GM19351 (cell line): Measurements from ENCODE around the gene PCMTD2.
"Not testable (repeated sequence)": the region's sequence is repeated elsewhere in the genome, so short reads cannot be mapped to it uniquely, and the experiment has no call there.

ENCODE experiments used
- ATAC-seq: cut with Tn5 transposase; IDR thresholded peaks from one replicate; pipeline ENCODE4 v1.9.1; 2021; ENCODE audit warnings: mild to moderate bottlenecking, moderate library complexity; ENCODE audit not compliant: unreplicated experiment

Gene PCMTD2

DNA sequence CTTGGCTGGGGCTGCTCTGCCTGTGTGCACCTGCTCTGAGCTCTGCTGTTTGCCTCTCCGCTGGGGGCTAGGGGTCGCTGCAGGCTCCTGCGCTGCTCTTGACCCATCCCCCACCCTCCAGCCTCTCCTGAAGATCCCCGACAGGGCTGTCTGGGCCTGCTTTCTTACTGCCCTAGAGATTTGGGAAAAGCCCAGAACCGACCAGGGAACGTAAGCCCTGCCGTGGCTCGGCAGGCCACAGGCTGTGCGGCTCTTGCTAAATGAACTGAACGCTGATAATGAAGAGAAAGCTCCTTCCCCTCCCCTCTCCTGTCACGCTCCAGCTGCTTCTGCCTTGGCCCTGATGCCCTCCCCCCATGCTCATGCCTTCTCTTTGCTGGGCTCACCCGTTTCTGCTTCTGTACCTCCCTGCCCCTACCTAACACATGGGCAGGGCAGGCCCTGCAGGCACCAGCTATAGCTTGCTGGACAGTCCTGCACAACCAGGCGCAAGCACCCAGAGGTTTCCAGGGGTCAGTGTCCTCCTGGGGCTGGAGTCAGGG, 32.0 kb upstream of the PCMTD2 start:
- no peak for ATAC-seq

- ATAC-seq = no peak
Measured at GRCh38 chr20:64224351-64225170, 31.0 kb upstream of the PCMTD2 start.

DNA sequence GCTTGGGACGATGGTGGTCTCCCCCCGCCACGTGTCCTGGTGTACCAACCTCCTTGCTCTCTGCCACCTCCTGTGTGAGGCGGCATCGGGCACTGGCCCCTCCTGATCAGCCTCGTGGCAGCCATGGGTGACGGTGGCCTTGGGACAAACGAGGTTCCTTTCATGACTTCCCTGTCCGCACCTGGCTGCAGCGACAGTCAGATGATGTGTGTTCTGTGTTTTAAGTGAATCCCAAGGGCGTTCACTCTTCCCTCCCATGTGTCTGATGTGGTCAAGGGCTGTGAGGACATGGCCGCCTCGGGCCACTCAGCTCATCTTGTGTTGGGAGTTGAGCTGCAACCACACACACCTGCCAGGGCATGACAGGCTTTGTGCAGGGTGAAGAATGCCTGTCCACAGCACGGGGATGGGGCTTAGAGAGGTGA, 30.4 kb upstream of the PCMTD2 start:
- no peak for ATAC-seq

GRCh38 chr20:64225828-64226598, 29.5 kb upstream of the PCMTD2 start:
- ATAC-seq = no peak

DNA sequence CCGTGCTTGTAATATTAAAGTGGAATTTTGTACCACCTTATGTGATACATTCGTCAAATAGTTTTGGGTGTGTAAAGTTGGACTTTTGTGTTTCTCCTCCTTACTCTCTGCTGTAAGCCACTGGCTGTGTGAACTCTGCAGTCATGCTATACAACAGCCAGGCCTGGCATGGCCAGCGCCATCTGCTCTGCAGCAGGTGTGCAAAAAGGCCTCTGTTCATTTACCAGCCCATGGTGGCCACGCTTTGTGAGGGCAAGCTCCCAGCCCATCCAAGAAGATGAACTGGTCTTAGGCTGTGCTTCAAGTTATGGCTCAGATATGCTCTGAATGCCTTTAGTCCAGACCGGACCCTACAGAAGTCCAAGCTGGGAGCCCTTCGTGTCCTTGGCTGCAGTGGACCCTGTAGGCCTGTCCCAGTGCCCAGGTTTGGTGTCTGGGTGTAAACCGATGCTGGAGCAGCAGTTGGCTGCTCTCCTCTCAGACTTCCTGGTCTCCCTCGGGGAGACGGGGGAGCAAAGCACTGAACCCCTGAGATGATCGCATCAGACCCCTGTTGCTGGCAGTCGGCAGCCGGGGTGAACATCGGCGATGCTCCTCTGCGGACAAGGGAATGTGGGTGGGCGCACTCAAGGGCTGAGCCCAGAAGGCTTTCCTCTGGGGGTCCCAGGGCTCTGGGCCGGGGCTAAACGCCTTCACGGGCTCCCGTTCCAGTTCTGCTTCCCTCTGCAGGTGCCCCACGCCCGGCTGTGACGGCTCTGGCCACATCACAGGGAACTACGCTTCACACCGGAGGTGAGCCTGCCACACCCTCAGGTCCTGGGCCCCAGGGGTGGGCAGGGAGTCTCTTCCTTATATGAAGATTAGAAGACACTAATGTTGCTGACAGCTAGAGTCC, 28.6 kb upstream of the PCMTD2 start:
- no peak for ATAC-seq

- ATAC-seq = no peak
Measured at GRCh38 chr20:64228086-64228653, 27.4 kb upstream of the PCMTD2 start.

GRCh38 chr20:64228751-64229506, 26.6 kb upstream of the PCMTD2 start:
- no peak for ATAC-seq

DNA sequence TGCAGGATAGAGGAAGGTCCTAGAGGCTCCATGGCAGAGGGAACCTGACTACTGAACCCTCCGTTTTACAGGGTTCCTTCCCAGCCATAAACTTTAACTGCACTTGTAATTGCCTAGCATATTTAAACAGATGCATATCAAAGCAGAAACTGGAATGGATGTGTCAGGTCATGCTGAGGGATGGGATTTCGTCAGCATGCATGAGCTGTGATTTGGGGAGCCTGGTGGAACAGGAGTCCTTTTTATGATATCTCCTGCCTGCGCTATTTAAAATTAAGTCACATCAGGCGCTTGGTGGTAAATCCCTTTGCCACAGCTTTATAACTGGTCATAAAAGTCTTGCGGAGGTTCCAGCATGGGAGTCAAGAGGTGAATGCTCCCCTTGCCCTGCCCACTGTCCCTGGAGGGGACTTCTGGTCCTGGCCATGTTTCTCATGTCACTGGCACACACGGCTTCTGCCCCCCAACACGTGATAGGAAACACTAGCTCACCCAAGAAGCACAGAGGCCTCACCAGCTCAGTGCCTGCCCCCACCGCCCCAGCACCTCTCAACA, 26.0 kb upstream of the PCMTD2 start:
- no peak for ATAC-seq

DNA sequence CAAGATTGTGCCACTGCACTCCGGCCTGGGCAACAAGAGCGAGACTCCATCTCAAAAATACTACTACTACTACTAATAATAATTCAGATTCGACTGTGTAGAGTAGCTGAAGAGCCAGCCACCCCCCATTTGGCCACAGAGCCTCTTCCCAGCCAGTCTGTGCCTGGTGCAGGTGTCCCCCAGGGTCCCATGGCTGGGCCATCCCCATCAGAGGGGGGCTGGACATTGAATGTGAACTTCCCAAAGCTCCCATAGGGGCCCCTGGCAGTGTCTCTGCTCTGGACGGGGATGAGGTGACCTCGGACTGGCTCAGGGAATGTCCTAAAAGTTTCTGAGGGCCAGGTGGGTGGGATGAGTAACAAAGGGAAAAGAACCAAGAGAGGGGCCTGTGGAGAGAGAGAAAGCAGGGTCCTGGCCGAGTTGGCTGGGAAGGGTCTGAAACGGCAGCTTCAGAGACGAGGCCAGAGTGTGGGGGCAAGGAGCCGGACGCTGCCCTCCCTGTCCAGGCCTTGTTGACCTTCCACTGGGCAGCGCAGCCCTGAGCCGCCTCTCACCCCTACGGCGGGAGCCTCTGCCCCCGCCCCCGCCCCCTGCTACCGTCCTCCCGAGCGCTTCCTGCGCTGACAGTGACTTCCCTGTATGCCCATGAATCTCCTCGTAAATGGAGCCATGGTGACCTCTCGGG, 24.9 kb upstream of the PCMTD2 start:
- ATAC-seq = no peak

GRCh38 chr20:64231621-64232550, 23.7 kb upstream of the PCMTD2 start:
- no peak for ATAC-seq

- no peak for ATAC-seq
Measured at GRCh38 chr20:64232794-64233193, 22.8 kb upstream of the PCMTD2 start.

- no peak for ATAC-seq
Measured at GRCh38 chr20:64233725-64234124, 21.8 kb upstream of the PCMTD2 start.

DNA sequence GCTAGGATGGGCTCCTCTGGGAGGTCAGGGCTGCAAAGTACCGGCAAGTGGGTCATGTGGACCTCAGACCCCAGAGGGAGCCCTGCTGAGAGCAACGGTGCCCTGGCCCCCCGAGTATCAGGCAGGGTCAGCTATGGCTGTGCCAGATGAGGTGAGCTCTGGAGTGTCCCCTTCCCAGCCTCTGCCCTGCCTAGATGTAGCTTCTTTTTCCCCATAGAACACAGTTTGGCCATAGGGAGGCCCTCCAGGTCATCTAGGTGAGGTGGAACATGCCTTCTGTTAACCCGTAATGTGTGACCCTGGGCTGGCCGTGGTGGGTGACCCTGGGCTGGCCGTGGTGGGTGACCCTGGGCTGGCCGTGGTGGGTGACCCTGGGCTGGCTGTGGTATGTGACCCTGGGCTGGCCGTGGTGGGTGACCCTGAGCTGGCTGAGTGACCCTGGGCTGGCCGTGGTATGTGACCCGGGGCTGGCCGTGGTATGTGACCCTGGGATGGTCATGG, 21.2 kb upstream of the PCMTD2 start:
- ATAC-seq = no peak

DNA sequence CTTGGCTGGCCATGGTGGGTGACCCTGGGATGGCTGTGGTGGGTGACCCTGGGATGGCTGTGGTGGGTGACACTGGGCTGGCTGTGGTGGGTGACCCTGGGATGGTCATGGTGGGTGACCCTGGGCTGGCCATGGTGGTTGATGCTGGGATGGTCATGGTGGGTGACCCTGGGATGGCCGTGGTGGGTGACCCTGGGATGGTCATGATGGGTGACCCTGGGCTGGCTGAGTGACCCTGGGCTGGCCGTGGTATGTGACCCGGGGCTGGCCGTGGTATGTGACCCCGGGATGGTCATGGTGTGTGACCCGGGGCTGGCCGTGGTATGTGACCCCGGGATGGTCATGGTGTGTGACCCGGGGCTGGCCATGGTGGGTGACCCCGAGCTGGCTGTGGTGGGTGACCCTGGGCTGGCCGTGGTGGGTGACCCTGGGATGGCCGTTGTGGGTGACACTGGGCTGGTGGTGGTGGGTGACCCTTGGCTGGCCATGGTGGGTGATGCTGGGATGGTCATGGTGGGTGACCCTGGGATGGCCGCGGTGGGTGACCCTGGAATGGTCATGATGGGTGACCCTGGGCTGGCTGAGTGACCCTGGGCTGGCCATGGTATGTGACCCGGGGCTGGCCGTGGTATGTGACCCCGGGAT, 20.5 kb upstream of the PCMTD2 start:
- not testable (repeated sequence) for ATAC-seq

DNA sequence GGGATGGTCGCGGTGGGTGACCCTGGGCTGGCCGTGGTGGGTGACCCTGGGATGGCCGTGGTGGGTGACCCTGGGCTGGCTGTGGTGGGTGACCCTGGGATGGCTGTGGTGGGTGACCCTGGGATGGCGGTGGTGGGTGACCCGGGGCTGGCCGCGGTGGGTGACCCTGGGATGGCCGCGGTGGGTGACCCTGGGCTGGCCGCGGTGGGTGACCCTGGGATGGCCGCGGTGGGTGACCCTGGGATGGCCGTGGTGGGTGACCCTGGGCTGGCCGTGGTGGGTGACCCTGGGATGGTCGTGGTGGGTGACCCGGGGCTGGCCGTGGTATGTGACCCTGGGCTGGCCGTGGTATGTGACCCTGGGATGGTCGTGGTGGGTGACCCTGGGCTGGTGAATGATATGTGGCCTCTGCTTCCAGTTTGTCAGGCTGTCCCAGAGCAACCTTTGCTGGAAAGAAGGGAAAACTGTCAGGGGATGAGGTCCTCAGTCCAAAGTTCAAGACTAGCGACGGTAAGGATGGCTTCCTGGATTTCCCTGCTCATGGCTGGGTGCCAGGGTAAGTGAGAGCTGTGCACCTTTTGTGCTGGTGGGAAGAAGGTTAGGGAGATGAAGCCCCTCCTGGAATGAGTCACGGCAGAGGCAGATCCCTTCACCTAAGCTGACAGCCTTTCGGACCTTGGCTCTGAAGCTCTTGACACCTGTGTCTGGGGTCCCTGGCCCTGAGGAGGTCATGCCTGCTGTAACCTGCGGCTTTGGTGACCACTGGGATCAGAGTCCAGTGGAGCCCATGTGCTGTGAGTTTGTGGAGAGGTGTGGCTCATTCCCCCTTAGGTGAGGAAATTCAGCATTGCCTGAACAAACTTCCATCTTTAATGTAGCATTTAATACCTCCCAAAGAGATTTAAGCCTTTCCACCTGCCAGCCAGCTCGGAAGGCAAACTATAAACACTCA, 19.1 kb upstream of the PCMTD2 start:
- no peak for ATAC-seq

DNA sequence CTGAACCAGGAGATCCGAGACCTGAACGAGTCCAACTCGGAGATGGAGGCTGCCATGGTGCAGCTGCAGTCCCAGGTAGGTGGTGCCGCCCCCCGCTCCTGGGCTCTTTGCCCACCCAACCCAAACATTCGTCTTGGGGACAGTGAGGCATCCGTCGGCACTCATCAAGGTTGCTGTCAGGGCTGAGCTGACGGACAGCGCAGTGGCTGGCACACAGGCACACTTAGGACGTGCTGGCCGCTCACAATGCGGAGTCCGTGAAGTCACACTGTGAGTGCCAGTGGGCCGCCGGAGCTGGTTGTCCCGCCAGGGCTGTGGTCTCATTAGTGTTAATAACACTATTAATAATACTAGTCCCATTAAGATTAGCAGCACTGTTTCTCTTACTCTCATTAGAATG, 18.2 kb upstream of the PCMTD2 start:
- ATAC-seq = no peak
